HAP-1 (cell line): ENCODE results near the gene ZNF598.

ENCODE experiments used
- DNase-seq, 2 experiments: peaks; one replicate each; pipeline ENCODE4 v3.0.0-alpha.2; 2016 to 2020; ENCODE audit warnings: low spot score in 2 of 2
- H3K27me3 ChIP-seq: fragments of 250-450 bp; sonication (Bioruptor Pico); 2 replicates; pipeline ENCODE4 v1.5.1; 2020; ENCODE audit warnings: low read depth, mild to moderate bottlenecking, moderate library complexity
- H3K36me3 ChIP-seq: fragments of 250-450 bp; sonication (Bioruptor Pico); replicated peaks from 2 replicates; pipeline ENCODE4 v1.5.1; 2020; ENCODE audit warnings: mild to moderate bottlenecking
- H3K4me1 ChIP-seq: fragments of 250-450 bp; sonication (Bioruptor Pico); 2 replicates; pipeline ENCODE4 v1.5.1; 2020; ENCODE audit warnings: mild to moderate bottlenecking
- H3K4me3 ChIP-seq: fragments of 250-450 bp; sonication (Bioruptor Pico); 2 replicates; pipeline ENCODE4 v1.5.1; 2020; ENCODE audit warnings: mild to moderate bottlenecking, moderate library complexity
- H3K9me3 ChIP-seq: fragments of 250-450 bp; sonication (Bioruptor Pico); 2 replicates; pipeline ENCODE4 v1.5.1; 2020; ENCODE audit warnings: mild to moderate bottlenecking, moderate library complexity
- in situ Hi-C: fragments of 300-500 bp; cut with MboI; formaldehyde crosslinking; loops from 3 replicates; pipeline ENCODE4 v1.14.3; 2020; ENCODE audit warnings: low sequenced_read_pairs, inconsistent platforms, mixed read lengths

The ZNF598 gene

GRCh38 chr16:1982013-1982433, 27.6 kb downstream of the ZNF598 start:
- Histone ChIP-seq H3K27me3 (peaks cover 12% of the 10 kb centered on the region), H3K36me3 (peaks cover 31% of the 10 kb centered on the region), H3K4me3 (no peak overlapping the region), H3K4me1 (peaks cover 6% of the 10 kb centered on the region), H3K9me3 (no peaks in the 10 kb centered on the region)
- in situ Hi-C loops, result loop anchor here (25.0 kb wide), 1 partner anchor 530 kb away; the partner anchor contains the start of genes AMDHD2 and ATP6V0C
- DNase-seq, result no peak

- peaks cover 12% of the 10 kb centered on the region for H3K27me3 ChIP-seq
- in situ Hi-C loops, result loop anchor here (25.0 kb wide), 1 partner anchor 531 kb away; the partner anchor contains the start of genes AMDHD2 and ATP6V0C
Measured at GRCh38 chr16:1981398-1981836, 28.2 kb downstream of the ZNF598 start, which contains the start of gene NOXO1. Gene NOXO1 (minus strand): TSS chr16:1981469. CDS start chr16:1981179, 290 bp downstream.

GRCh38 chr16:1980770-1981087, 28.9 kb downstream of the ZNF598 start:
- in situ Hi-C loops, result loop anchor here (25.0 kb wide), 1 partner anchor 532 kb away; the partner anchor contains the start of genes AMDHD2 and ATP6V0C
- H3K36me3 ChIP-seq, result peaks cover 33% of the 10 kb centered on the region
- no peak overlapping the region for H3K4me3 ChIP-seq
- H3K9me3 ChIP-seq, result no peaks in the 10 kb centered on the region
- DNase-seq, result no peak
- peaks cover 12% of the 10 kb centered on the region for H3K27me3 ChIP-seq
- H3K4me1 ChIP-seq, result peaks cover 6% of the 10 kb centered on the region

More at GRCh38 chr16:1981398-1981836, 28.2 kb downstream of the ZNF598 start, which contains the start of gene NOXO1:
- H3K9me3 ChIP-seq, result no peaks in the 10 kb centered on the region
- no peak for DNase-seq
- H3K4me3 ChIP-seq, result no peak within 1 kb of the TSS
- peaks cover 6% of the 10 kb centered on the region for H3K4me1 ChIP-seq
- H3K36me3 ChIP-seq, result peaks cover 33% of the 10 kb centered on the region

DNA sequence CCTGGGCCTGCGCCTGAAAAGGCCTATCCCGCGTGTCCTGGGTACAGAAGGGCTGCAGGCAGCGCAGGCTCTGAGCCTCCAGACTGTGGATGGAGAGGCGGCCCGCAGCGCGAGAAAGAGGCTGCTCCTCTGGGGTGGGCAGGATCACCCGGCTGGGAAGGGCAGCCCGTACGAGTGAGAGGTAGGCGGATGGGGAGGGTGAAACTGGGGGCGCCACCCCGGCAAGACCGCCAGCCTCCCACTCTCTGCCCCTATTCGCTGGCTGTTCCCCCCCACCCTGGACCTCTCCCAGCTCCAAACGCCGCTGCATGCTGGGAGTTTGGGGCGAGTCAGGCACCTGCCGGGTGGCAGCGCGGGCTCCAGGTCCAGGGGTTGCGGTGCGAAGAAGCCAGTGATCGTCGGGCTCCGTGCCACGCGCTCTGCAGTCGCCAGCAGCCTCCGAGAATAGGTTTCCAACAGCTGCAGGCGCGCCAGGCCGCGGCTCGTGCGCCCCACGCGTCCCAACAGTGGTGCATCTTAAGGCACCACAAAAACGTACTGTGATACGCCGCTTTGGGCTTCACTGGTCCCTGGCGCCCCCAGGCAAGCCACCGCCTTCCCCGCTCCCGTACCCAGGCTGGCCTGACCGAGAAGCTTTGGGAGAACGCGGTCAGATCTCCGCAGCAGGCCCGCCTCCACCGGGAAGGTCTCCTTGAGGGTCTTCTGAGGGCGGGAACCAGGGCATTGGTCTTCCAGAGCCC, 29.4 kb downstream of the ZNF598 start:
- no peak for DNase-seq
- in situ Hi-C loops, result loop anchor here (25.0 kb wide), 1 partner anchor 532 kb away; the partner anchor contains the start of genes AMDHD2 and ATP6V0C
- no peaks in the 10 kb centered on the region for H3K9me3 ChIP-seq
- peaks cover 4% of the 10 kb centered on the region for H3K4me1 ChIP-seq
- H3K36me3 ChIP-seq, result peaks cover 34% of the 10 kb centered on the region
- no peak overlapping the region for H3K4me3 ChIP-seq
- peaks cover 12% of the 10 kb centered on the region for H3K27me3 ChIP-seq

DNA sequence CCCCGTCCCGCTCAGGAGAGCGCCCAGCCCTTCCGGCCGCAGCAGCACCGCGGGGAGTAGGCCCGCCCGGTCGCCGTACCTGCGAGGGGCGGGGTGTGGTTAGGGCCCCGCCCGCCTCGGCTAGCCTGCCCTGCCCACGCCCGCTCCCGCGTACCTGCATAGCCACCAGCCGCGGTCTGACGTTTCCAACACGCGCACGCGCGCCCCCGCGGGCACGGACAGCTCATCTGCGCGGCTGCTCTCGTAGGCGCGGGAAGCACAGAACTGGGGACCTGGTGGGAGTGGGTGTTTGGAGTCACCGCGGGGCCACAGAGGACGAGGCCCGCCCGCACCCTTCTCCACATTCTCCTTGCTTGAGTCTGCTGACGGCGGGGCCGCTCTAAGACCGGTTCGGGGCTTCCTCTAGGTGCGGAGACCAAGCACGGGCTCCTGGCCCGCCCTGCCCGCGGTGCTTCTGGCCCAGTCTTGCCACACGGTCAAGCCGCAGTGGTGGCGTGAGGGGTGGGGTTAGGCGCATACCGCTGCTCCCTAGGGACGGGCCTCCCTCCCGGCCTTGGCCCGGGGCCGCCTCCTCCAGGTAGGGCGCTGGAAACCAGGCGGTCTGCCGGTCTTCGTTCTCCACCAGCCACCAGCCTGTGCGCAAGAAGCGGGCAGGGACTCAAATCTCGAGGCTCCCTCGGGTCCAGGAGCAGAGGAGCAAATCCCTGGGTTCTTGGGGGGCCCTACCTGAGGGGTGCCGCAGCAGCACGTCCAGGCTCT, 30.2 kb downstream of the ZNF598 start:
- Histone ChIP-seq H3K27me3 (peaks cover 12% of the 10 kb centered on the region), H3K4me3 (no peak overlapping the region), H3K36me3 (peaks cover 42% of the 10 kb centered on the region), H3K4me1 (no peaks in the 10 kb centered on the region; the same call in 1 of the 2 replicates), H3K9me3 (no peaks in the 10 kb centered on the region)
- in situ Hi-C loops, result loop anchor here (25.0 kb wide), 1 partner anchor 533 kb away; the partner anchor contains the start of genes AMDHD2 and ATP6V0C
- no peak for DNase-seq

DNA sequence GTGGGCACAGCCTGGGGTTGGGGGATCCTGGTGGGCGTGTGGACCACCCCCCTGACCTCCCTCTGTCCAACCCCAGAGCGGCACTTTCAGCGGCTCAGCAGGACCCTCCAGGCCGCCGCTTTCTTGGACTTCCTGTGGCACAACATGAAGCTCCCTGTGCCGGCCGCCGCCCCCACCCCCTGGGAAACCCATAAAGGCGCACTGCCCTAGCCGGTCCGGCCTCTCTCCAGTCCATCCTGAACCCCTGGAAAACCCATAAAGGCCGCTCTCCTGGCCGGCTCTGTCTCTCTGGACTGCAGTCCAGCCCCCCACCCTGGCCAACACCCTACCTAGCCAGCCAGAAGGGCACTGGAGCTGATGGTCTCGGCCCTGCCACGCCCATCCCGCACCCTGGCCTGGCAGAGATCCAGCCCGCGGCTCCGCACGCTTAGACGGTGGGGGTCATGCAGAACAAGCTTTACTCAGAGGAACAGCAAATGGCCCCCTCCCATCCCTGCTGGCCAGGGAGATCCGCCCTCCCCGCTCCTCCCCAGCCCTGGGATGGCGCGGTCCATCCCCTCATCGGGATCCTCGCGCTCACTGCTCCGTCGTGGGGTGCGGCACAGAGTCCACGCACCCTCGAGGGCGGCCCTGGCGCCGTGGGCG, 31.0 kb downstream of the ZNF598 start:
- Histone ChIP-seq H3K4me1 (no peaks in the 10 kb centered on the region; the same call in 1 of the 2 replicates), H3K36me3 (peaks cover 44% of the 10 kb centered on the region), H3K4me3 (no peak overlapping the region), H3K27me3 (peaks cover 12% of the 10 kb centered on the region), H3K9me3 (no peaks in the 10 kb centered on the region)
- in situ Hi-C loops, result loop anchor here (25.0 kb wide), 1 partner anchor 534 kb away; the partner anchor contains the start of genes AMDHD2 and ATP6V0C
- no peak for DNase-seq

- in situ Hi-C loops, result loop anchor here (25.0 kb wide), 1 partner anchor 534 kb away; the partner anchor contains the start of genes AMDHD2 and ATP6V0C
Measured at GRCh38 chr16:1977875-1978268, 31.7 kb downstream of the ZNF598 start.

DNA sequence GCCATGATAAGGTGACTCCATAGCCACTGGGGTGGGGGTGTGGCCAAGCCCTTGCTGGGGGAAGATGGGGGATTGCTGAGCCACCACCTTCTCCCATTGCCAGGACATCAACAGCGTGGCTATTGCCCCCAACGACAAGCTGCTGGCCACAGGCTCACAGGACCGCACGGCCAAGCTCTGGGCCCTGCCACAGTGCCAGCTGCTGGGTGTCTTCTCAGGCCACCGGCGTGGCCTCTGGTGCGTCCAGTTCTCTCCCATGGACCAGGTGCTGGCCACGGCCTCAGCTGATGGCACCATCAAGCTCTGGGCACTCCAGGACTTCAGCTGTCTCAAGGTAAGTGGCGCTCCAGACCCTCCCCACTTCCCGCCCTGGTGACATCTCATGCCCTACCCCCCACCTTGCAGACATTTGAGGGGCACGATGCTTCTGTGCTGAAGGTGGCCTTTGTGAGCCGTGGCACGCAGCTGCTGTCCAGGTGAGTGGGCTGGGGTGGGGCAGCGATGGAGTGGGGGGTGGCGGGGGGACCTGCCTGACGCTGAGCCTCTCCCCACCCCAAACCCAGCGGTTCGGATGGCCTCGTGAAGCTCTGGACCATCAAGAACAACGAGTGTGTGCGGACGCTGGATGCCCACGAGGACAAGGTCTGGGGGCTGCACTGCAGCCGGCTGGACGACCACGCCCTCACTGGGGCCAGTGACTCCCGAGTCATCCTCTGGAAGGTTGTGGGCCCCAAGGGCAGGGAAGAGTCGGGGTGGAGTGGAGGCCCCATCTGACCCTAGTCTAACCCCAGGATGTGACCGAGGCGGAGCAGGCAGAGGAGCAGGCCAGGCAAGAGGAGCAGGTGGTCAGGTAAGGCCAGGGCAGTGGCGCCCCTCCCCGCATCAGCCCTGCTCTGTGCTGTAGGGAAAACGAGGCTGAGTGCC, 32.4 kb downstream of the ZNF598 start:
- Histone ChIP-seq H3K4me3 (no peak overlapping the region), H3K27me3 (peaks cover 12% of the 10 kb centered on the region), H3K9me3 (no peaks in the 10 kb centered on the region), H3K4me1 (no peaks in the 10 kb centered on the region; the same call in 1 of the 2 replicates), H3K36me3 (peaks cover 45% of the 10 kb centered on the region)
- in situ Hi-C loops, result loop anchor here (25.0 kb wide), 1 partner anchor 535 kb away; the partner anchor contains the start of genes AMDHD2 and ATP6V0C
- DNase-seq, result no peak

More at GRCh38 chr16:1977875-1978268, 31.7 kb downstream of the ZNF598 start:
- no peaks in the 10 kb centered on the region; the same call in 1 of the 2 replicates for H3K4me1 ChIP-seq
- no peaks in the 10 kb centered on the region for H3K9me3 ChIP-seq
- H3K4me3 ChIP-seq, result no peak overlapping the region
- H3K27me3 ChIP-seq, result peaks cover 12% of the 10 kb centered on the region
- H3K36me3 ChIP-seq, result peaks cover 44% of the 10 kb centered on the region
- no peak for DNase-seq

- no peaks in the 10 kb centered on the region for H3K4me1 ChIP-seq
- in situ Hi-C loops, result loop anchor here (25.0 kb wide), 1 partner anchor 536 kb away; the partner anchor contains the start of genes AMDHD2 and ATP6V0C
- DNase-seq, result no peak
Measured at GRCh38 chr16:1976216-1976520, 33.5 kb downstream of the ZNF598 start.

GRCh38 chr16:1975432-1976215, 34.0 kb downstream of the ZNF598 start:
- Histone ChIP-seq H3K36me3 (peaks cover 48% of the 10 kb centered on the region), H3K27me3 (peaks cover 4% of the 10 kb centered on the region), H3K4me3 (no peak overlapping the region), H3K9me3 (no peaks in the 10 kb centered on the region), H3K4me1 (no peaks in the 10 kb centered on the region)
- no peak for DNase-seq
- in situ Hi-C loops, result loop anchor here (25.0 kb wide), 1 partner anchor 537 kb away; the partner anchor contains the start of genes AMDHD2 and ATP6V0C

More at GRCh38 chr16:1976216-1976520, 33.5 kb downstream of the ZNF598 start:
- Histone ChIP-seq H3K27me3 (peaks cover 9% of the 10 kb centered on the region), H3K9me3 (no peaks in the 10 kb centered on the region), H3K36me3 (peaks cover 48% of the 10 kb centered on the region), H3K4me3 (no peak overlapping the region)

- H3K4me1 ChIP-seq, result no peaks in the 10 kb centered on the region
- DNase-seq, result no peak
- H3K9me3 ChIP-seq, result no peaks in the 10 kb centered on the region
- H3K27me3 ChIP-seq, result no peaks in the 10 kb centered on the region
- H3K4me3 ChIP-seq, result no peak overlapping the region
- H3K36me3 ChIP-seq, result peaks cover 48% of the 10 kb centered on the region
- in situ Hi-C loops, result loop anchor here (25.0 kb wide), 1 partner anchor 538 kb away; the partner anchor contains the start of genes AMDHD2 and ATP6V0C
Measured at GRCh38 chr16:1974157-1975070, 35.2 kb downstream of the ZNF598 start.
